ENCODE data around the gene CEP112. TPM values are rescaled to one million over a fixed set of nuclear protein-coding genes. Genes with fewer than 3 reads are reported as not detected.

The CEP112 gene
- total RNA-seq, 1 experiment from 2014 or later: 6.1 TPM

DNA sequence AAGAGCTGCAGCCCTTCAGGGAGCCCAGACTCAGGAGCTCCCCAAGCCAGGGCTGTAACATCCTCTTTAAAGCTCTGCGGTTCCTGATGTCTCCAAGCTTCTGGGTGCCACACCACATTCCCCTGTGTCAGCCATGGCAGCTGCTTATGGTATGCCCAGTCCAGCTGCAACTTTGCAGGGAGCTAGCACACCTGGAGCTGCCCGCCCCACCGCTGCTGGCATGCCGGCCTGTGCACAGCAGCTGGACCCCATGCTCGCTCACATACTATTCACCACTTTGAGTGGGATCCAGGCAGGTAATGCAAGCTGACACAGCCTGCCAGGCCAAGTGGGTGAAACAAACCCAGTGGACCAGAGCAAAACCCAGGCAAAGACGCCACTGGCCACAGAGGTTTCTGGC, 324.9 kb downstream of the CEP112 start (continued):
- TF ChIP-seq, protein P1, sequence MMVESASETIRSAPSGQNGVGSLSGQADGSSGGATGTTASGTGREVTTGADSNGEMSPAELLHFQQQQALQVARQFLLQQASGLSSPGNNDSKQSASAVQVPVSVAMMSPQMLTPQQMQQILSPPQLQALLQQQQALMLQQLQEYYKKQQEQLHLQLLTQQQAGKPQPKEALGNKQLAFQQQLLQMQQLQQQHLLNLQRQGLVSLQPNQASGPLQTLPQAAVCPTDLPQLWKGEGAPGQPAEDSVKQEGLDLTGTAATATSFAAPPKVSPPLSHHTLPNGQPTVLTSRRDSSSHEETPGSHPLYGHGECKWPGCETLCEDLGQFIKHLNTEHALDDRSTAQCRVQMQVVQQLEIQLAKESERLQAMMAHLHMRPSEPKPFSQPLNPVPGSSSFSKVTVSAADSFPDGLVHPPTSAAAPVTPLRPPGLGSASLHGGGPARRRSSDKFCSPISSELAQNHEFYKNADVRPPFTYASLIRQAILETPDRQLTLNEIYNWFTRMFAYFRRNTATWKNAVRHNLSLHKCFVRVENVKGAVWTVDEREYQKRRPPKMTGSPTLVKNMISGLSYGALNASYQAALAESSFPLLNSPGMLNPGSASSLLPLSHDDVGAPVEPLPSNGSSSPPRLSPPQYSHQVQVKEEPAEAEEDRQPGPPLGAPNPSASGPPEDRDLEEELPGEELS (CRISPR knock-in tag; IDR thresholded peaks at IDR 0.05): no peak
- TF ChIP-seq NFATC4 (CRISPR knock-in tag; IDR thresholded peaks at IDR 0.05) (no peak), TEAD1 (CRISPR knock-in tag; IDR thresholded peaks at IDR 0.05) (no peak)
- TF ChIP-seq, protein P2, sequence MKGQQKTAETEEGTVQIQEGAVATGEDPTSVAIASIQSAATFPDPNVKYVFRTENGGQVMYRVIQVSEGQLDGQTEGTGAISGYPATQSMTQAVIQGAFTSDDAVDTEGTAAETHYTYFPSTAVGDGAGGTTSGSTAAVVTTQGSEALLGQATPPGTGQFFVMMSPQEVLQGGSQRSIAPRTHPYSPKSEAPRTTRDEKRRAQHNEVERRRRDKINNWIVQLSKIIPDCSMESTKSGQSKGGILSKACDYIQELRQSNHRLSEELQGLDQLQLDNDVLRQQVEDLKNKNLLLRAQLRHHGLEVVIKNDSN (CRISPR knock-in tag; IDR thresholded peaks at IDR 0.05): no peak

DNA sequence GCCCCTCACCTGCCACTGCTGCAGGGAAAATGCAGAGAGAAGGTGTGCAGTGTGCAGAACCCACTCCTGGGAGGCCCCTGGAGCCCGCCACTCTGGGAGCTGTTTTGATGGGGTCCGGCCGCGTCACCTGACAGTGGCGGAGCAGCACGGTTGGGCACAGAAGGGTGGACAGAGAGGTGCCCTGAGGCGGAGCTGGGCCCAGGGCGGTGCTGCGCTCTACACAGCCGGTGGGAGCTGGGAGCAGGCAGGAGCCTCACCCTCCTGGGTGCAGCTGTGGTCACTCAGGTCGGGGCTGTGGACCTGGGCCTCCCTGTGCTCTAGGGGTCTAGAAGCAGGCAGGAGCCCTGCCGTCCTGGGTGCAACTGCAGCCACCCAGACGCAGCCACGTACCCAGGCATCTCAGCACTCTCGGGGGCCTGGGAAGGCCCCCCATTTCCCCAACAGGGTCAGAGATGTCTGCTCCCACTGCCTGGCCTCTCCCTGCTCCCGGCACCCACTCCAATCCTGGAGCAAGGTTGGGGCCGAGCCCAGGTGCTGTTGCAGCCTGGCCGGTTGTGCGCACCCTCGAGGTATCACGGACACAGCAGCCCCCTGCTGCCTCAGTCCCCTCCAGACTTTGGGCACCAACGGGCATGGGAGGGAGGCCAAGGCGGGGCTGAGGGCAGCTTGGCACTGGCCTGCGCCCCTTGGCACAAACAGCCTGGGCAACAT, 326.1 kb downstream of the CEP112 start:
- Mint-ChIP-seq H3K27me3 (ENCODE audit: low read depth) (no peaks in the 10 kb centered on the region; the same call in 1 of the 2 replicates), H3K36me3 (peaks cover 6% of the 10 kb centered on the region), H3K9me3 (peaks cover 8% of the 10 kb centered on the region), H3K27ac (no peak overlapping the region), H3K4me1 (peaks cover 4% of the 10 kb centered on the region; the same call in 1 of the 2 replicates), H3K4me3 (no peak overlapping the region)
- ChIA-PET POLR2A (no interaction called here), CTCF (no interaction called here)
- TF ChIP-seq, protein P3, sequence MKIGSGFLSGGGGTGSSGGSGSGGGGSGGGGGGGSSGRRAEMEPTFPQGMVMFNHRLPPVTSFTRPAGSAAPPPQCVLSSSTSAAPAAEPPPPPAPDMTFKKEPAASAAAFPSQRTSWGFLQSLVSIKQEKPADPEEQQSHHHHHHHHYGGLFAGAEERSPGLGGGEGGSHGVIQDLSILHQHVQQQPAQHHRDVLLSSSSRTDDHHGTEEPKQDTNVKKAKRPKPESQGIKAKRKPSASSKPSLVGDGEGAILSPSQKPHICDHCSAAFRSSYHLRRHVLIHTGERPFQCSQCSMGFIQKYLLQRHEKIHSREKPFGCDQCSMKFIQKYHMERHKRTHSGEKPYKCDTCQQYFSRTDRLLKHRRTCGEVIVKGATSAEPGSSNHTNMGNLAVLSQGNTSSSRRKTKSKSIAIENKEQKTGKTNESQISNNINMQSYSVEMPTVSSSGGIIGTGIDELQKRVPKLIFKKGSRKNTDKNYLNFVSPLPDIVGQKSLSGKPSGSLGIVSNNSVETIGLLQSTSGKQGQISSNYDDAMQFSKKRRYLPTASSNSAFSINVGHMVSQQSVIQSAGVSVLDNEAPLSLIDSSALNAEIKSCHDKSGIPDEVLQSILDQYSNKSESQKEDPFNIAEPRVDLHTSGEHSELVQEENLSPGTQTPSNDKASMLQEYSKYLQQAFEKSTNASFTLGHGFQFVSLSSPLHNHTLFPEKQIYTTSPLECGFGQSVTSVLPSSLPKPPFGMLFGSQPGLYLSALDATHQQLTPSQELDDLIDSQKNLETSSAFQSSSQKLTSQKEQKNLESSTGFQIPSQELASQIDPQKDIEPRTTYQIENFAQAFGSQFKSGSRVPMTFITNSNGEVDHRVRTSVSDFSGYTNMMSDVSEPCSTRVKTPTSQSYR (CRISPR knock-in tag; IDR thresholded peaks at IDR 0.05): no peak
- TF ChIP-seq GTF2I (CRISPR knock-in tag; conservative IDR thresholded peaks at IDR 0.05) (no peak), EMX1 (CRISPR knock-in tag; IDR thresholded peaks at IDR 0.05) (no peak)
- TF ChIP-seq, protein P4, sequence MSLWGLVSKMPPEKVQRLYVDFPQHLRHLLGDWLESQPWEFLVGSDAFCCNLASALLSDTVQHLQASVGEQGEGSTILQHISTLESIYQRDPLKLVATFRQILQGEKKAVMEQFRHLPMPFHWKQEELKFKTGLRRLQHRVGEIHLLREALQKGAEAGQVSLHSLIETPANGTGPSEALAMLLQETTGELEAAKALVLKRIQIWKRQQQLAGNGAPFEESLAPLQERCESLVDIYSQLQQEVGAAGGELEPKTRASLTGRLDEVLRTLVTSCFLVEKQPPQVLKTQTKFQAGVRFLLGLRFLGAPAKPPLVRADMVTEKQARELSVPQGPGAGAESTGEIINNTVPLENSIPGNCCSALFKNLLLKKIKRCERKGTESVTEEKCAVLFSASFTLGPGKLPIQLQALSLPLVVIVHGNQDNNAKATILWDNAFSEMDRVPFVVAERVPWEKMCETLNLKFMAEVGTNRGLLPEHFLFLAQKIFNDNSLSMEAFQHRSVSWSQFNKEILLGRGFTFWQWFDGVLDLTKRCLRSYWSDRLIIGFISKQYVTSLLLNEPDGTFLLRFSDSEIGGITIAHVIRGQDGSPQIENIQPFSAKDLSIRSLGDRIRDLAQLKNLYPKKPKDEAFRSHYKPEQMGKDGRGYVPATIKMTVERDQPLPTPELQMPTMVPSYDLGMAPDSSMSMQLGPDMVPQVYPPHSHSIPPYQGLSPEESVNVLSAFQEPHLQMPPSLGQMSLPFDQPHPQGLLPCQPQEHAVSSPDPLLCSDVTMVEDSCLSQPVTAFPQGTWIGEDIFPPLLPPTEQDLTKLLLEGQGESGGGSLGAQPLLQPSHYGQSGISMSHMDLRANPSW (CRISPR knock-in tag; conservative IDR thresholded peaks at IDR 0.05; ENCODE audit: low read depth): no peak
- no peak for ATAC-seq
- no peak for DNase-seq (ENCODE audit: low spot score)

DNA sequence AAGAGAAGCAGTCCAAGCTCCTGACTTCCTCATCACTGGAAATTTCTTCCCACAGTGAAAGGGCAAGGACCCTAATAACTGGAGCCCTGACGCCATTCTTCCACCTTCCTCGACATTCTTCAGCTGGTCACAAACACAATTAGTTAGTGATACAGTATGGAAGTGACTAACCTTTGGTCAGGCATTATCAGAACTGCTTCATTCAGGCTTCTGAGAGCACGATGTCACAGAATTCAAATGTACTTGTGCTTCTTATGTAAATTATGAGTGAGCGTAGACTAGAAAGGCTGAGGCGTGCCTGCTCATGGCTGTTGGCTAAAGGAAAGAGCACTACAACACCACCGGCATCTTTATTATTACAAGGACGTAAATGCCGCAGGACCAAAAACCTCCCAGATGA, 327.5 kb downstream of the CEP112 start:
- peaks cover 8% of the 10 kb centered on the region for H3K9me3 Mint-ChIP-seq
- CTCF ChIA-PET: no interaction called here
- no peak overlapping the region for H3K27ac Mint-ChIP-seq
- ATAC-seq (no peak), DNase-seq (ENCODE audit: low spot score) (no peak)
- H3K27me3 Mint-ChIP-seq (ENCODE audit: low read depth): no peaks in the 10 kb centered on the region; the same call in 1 of the 2 replicates
- POLR2A ChIA-PET: no interaction called here
- H3K4me3 Mint-ChIP-seq: no peak overlapping the region
- H3K36me3 Mint-ChIP-seq: peaks cover 6% of the 10 kb centered on the region
- peaks cover 4% of the 10 kb centered on the region; the same call in 1 of the 2 replicates for H3K4me1 Mint-ChIP-seq
- TF ChIP-seq NR1H2 (CRISPR knock-in tag; IDR thresholded peaks at IDR 0.05) (no peak), SOX15 (CRISPR knock-in tag; IDR thresholded peaks at IDR 0.05) (no peak), ZNF416 (CRISPR knock-in tag; IDR thresholded peaks at IDR 0.05) (no peak)
- TF ChIP-seq, protein P5, sequence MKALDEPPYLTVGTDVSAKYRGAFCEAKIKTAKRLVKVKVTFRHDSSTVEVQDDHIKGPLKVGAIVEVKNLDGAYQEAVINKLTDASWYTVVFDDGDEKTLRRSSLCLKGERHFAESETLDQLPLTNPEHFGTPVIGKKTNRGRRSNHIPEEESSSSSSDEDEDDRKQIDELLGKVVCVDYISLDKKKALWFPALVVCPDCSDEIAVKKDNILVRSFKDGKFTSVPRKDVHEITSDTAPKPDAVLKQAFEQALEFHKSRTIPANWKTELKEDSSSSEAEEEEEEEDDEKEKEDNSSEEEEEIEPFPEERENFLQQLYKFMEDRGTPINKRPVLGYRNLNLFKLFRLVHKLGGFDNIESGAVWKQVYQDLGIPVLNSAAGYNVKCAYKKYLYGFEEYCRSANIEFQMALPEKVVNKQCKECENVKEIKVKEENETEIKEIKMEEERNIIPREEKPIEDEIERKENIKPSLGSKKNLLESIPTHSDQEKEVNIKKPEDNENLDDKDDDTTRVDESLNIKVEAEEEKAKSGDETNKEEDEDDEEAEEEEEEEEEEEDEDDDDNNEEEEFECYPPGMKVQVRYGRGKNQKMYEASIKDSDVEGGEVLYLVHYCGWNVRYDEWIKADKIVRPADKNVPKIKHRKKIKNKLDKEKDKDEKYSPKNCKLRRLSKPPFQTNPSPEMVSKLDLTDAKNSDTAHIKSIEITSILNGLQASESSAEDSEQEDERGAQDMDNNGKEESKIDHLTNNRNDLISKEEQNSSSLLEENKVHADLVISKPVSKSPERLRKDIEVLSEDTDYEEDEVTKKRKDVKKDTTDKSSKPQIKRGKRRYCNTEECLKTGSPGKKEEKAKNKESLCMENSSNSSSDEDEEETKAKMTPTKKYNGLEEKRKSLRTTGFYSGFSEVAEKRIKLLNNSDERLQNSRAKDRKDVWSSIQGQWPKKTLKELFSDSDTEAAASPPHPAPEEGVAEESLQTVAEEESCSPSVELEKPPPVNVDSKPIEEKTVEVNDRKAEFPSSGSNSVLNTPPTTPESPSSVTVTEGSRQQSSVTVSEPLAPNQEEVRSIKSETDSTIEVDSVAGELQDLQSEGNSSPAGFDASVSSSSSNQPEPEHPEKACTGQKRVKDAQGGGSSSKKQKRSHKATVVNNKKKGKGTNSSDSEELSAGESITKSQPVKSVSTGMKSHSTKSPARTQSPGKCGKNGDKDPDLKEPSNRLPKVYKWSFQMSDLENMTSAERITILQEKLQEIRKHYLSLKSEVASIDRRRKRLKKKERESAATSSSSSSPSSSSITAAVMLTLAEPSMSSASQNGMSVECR (CRISPR knock-in tag; IDR thresholded peaks at IDR 0.05; ENCODE audit: borderline replicate concordance): no peak
- TF ChIP-seq, protein P6, sequence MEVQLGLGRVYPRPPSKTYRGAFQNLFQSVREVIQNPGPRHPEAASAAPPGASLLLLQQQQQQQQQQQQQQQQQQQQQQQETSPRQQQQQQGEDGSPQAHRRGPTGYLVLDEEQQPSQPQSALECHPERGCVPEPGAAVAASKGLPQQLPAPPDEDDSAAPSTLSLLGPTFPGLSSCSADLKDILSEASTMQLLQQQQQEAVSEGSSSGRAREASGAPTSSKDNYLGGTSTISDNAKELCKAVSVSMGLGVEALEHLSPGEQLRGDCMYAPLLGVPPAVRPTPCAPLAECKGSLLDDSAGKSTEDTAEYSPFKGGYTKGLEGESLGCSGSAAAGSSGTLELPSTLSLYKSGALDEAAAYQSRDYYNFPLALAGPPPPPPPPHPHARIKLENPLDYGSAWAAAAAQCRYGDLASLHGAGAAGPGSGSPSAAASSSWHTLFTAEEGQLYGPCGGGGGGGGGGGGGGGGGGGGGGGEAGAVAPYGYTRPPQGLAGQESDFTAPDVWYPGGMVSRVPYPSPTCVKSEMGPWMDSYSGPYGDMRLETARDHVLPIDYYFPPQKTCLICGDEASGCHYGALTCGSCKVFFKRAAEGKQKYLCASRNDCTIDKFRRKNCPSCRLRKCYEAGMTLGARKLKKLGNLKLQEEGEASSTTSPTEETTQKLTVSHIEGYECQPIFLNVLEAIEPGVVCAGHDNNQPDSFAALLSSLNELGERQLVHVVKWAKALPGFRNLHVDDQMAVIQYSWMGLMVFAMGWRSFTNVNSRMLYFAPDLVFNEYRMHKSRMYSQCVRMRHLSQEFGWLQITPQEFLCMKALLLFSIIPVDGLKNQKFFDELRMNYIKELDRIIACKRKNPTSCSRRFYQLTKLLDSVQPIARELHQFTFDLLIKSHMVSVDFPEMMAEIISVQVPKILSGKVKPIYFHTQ (CRISPR knock-in tag; IDR thresholded peaks at IDR 0.05): no peak
- TF ChIP-seq, protein P7, sequence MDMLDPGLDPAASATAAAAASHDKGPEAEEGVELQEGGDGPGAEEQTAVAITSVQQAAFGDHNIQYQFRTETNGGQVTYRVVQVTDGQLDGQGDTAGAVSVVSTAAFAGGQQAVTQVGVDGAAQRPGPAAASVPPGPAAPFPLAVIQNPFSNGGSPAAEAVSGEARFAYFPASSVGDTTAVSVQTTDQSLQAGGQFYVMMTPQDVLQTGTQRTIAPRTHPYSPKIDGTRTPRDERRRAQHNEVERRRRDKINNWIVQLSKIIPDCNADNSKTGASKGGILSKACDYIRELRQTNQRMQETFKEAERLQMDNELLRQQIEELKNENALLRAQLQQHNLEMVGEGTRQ (CRISPR knock-in tag; IDR thresholded peaks at IDR 0.05): no peak
- TF ChIP-seq, protein P8, sequence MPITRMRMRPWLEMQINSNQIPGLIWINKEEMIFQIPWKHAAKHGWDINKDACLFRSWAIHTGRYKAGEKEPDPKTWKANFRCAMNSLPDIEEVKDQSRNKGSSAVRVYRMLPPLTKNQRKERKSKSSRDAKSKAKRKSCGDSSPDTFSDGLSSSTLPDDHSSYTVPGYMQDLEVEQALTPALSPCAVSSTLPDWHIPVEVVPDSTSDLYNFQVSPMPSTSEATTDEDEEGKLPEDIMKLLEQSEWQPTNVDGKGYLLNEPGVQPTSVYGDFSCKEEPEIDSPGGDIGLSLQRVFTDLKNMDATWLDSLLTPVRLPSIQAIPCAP (CRISPR knock-in tag; IDR thresholded peaks at IDR 0.05): no peak

Measured in WTC11 (cell line).